KMS-11 (cell line): ENCODE results near the gene FZD4.

Source experiments
- H2AFZ ChIP-seq: fragments of 200-600 bp; sonication (generic); 2 replicates; pipeline ENCODE4 v1.6.1; 2016; ENCODE audit warnings: antibody characterized with exemption, mixed run types, low read depth
- H3K27ac ChIP-seq: fragments of 200-600 bp; sonication (generic); 2 replicates; pipeline ENCODE4 v1.6.1; 2016; ENCODE audit warnings: mild to moderate bottlenecking, mixed run types
- H3K27me3 ChIP-seq: fragments of 200-600 bp; sonication (generic); 2 replicates; pipeline ENCODE4 v1.6.1; 2017; ENCODE audit warnings: mild to moderate bottlenecking, low read depth, mixed run types, moderate library complexity; ENCODE audit not compliant: insufficient read depth
- H3K36me3 ChIP-seq: fragments of 200-600 bp; sonication (generic); 2 replicates; pipeline ENCODE4 v1.6.1; 2017; ENCODE audit warnings: mild to moderate bottlenecking, mixed run types; ENCODE audit not compliant: insufficient read depth
- H3K4me1 ChIP-seq: fragments of 200-600 bp; sonication (generic); 2 replicates; pipeline ENCODE4 v1.6.1; 2016; ENCODE audit warnings: mild to moderate bottlenecking, low read depth, mixed run types; ENCODE audit not compliant: poor library complexity, severe bottlenecking
- H3K4me2 ChIP-seq: fragments of 200-600 bp; sonication (generic); 2 replicates; pipeline ENCODE4 v1.7.0; 2016; ENCODE audit warnings: mild to moderate bottlenecking, mixed run types
- H3K4me3 ChIP-seq: fragments of 200-600 bp; sonication (generic); IDR thresholded peaks from 2 replicates; pipeline ENCODE4 v1.6.1; 2017; ENCODE audit warnings: low read depth, low read length, mixed read lengths; ENCODE audit not compliant: insufficient read depth
- H3K79me2 ChIP-seq: fragments of 200-600 bp; sonication (generic); 2 replicates; pipeline ENCODE4 v1.6.1; 2016; ENCODE audit warnings: low read depth, mixed run types; ENCODE audit not compliant: insufficient read depth
- H3K9ac ChIP-seq: fragments of 200-600 bp; sonication (generic); 2 replicates; pipeline ENCODE4 v1.6.1; 2016; ENCODE audit warnings: mild to moderate bottlenecking, mixed run types
- H4K20me1 ChIP-seq: fragments of 200-600 bp; sonication (generic); 2 replicates; pipeline ENCODE4 v1.6.1; 2016; ENCODE audit warnings: mild to moderate bottlenecking, mixed run types; ENCODE audit not compliant: insufficient read depth
- CTCF ChIP-seq: fragments of 200-600 bp; sonication (generic); conservative IDR thresholded peaks from 2 replicates; pipeline ENCODE4 v1.6.1; 2017; ENCODE audit warnings: low read depth, mild to moderate bottlenecking, antibody characterized with exemption, low read length, moderate library complexity, mixed read lengths

Gene FZD4

GRCh38 chr11:86952221-86952875 is 2.8 kb downstream of the FZD4 start:
- Histone ChIP-seq H3K27me3 (peaks cover 8% of the 10 kb centered on the region; the same call in 1 of the 2 replicates), H3K4me2 (no peak overlapping the region), H3K79me2 (no peaks in the 10 kb centered on the region), H3K9ac (no peak overlapping the region), H3K27ac (no peak overlapping the region), H3K36me3 (no peaks in the 10 kb centered on the region), H2AFZ (no peak overlapping the region), H3K4me3 (no peak overlapping the region), H3K4me1 (peaks cover 13% of the 10 kb centered on the region), H4K20me1 (no peaks in the 10 kb centered on the region)
- TF ChIP-seq CTCF = no peak

DNA sequence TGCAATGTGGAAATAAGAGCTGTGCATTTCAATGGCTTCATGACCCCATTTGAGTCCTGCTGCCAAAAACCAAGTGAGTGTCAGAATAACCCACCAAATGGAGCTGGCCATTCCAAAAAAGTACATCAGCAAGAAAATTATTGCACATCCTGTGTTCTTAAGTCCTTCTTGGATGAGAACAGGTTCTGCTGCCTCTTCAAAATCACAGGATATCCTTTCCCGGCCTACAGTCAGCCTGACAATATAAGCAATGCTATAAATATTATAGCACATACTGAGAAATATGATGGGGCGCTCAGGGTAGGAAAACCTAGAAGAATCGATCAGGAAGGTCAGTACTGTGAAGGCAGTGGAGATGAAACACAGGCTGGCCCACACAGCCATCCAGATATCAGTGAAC is 3.5 kb downstream of the FZD4 start:
- peaks cover 10% of the 10 kb centered on the region for H3K4me1 ChIP-seq
- no peaks in the 10 kb centered on the region for H3K36me3 ChIP-seq
- no peak overlapping the region for H3K4me2 ChIP-seq
- TF ChIP-seq CTCF = no peak
- no peak overlapping the region for H3K9ac ChIP-seq
- no peaks in the 10 kb centered on the region for H3K79me2 ChIP-seq
- H3K27me3 ChIP-seq = peaks cover 8% of the 10 kb centered on the region; the same call in 1 of the 2 replicates
- H4K20me1 ChIP-seq = no peaks in the 10 kb centered on the region
- no peak overlapping the region for H3K4me3 ChIP-seq
- no peak overlapping the region for H2AFZ ChIP-seq
- no peak overlapping the region for H3K27ac ChIP-seq

GRCh38 chr11:86950661-86950995 is 4.6 kb downstream of the FZD4 start:
- no peak for TF ChIP-seq CTCF
- H3K36me3 ChIP-seq = no peaks in the 10 kb centered on the region

DNA sequence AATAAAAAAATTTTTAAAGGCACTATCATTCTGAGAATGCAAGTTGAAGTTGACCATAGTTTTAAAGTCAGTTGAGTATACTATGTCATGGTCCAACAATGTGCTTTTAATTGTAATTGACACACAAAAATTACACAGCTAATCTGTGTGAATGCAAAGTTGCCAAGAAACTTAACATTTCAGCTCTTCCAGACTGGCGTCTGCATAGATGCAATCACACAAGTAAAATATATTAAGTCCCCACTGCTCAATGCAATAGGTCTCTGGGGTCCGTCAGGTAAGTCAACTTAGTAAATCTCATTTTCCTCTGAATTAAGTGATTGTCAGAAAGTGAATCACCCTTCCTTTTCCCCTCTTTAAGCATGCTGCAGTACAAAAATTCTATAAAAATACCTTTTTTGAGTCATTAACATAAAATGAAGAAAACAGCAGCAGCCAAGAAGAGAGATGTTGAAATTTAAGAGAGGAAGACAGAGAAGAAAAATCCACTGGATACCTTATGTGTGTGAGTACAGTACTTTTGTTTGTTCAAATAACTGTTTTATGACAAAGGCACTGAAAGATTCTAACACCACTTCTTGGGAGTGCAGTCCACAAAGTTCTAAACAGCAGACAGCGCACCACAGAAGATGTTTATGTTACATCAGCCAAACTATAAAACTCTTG is 5.1 kb downstream of the FZD4 start:
- peaks cover 6% of the 10 kb centered on the region for H3K4me1 ChIP-seq
- no peak overlapping the region for H2AFZ ChIP-seq
- H3K4me2 ChIP-seq = no peak overlapping the region
- H3K27ac ChIP-seq = no peak overlapping the region
- no peak overlapping the region for H3K9ac ChIP-seq
- H4K20me1 ChIP-seq = no peaks in the 10 kb centered on the region
- peaks cover 8% of the 10 kb centered on the region; the same call in 1 of the 2 replicates for H3K27me3 ChIP-seq
- no peak overlapping the region for H3K4me3 ChIP-seq
- TF ChIP-seq CTCF = no peak
- no peaks in the 10 kb centered on the region for H3K79me2 ChIP-seq
- no peaks in the 10 kb centered on the region for H3K36me3 ChIP-seq

More at GRCh38 chr11:86950661-86950995, 4.6 kb downstream of the FZD4 start:
- no peaks in the 10 kb centered on the region for H4K20me1 ChIP-seq
- no peak overlapping the region for H3K27ac ChIP-seq
- no peak overlapping the region for H3K4me2 ChIP-seq
- H3K4me1 ChIP-seq = peaks cover 6% of the 10 kb centered on the region
- no peak overlapping the region for H3K9ac ChIP-seq
- peaks cover 8% of the 10 kb centered on the region; the same call in 1 of the 2 replicates for H3K27me3 ChIP-seq
- H3K4me3 ChIP-seq = no peak overlapping the region
- no peak overlapping the region for H2AFZ ChIP-seq
- H3K79me2 ChIP-seq = no peaks in the 10 kb centered on the region
